DMS53 treated with DMSO at 0.1 percent for 48 hours (cell line): ENCODE results near the gene PNCK.
A peak's percentile ranks its signal among the peaks of the same experiment; 100 is the strongest.
"Not testable (repeated sequence)": the region's sequence is repeated elsewhere in the genome, so short reads cannot be mapped to it uniquely, and the experiment has no call there.

ENCODE experiments used
- DNase-seq: peaks from one replicate; lab custom pipeline; 2025; ENCODE audit not compliant: unreplicated experiment; lab: John Stamatoyannopoulos, UW

PNCK gene

GRCh38 chrX:153699210-153699783, 25.7 kb upstream of the PNCK start:
- DNase-seq = not testable (repeated sequence)

DNA sequence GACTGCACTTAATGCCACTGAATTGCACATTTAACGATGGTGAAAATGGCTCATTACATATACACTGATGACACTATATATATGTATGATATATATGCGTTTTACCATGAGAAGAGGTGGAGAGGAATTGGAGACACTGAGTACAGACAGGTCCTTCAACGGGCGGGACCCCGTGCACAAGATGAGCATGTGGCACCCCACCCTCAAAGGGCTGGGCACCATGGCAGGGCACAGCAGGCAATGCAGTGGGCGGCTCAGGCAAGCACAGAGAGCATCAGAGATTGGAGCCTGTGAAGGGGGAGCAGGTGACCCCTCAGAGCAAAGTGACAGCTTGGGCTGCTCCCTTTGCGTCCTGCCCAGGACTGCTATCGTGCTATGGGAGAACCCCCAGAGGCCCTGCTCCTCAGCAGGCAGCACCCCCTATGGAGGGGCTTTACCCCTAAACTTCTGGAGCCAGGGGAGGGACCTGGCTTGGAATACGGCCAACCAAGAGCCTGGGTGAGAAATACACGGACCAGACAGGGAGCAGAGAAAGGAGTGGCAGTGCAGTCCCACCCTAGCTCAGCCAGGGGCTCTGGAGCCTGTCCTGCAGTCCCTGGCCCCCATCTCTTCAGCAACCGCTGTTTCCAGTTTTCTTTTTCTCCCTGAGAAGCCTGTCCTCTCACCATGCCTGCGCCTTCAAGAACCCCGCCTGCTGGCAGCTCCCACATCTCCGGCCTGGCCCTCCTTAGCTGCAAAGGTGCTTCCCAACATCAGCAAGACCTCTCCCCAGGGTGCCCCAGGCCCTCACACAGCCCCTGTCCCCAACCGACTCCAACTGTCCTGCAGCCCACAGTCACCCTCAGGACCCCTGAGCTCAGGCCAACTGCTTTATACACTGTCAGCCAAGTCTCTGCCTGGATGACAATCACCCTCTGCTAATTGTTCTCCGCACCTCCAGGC, 24.6 kb upstream of the PNCK start:
- no peak for DNase-seq

DNA sequence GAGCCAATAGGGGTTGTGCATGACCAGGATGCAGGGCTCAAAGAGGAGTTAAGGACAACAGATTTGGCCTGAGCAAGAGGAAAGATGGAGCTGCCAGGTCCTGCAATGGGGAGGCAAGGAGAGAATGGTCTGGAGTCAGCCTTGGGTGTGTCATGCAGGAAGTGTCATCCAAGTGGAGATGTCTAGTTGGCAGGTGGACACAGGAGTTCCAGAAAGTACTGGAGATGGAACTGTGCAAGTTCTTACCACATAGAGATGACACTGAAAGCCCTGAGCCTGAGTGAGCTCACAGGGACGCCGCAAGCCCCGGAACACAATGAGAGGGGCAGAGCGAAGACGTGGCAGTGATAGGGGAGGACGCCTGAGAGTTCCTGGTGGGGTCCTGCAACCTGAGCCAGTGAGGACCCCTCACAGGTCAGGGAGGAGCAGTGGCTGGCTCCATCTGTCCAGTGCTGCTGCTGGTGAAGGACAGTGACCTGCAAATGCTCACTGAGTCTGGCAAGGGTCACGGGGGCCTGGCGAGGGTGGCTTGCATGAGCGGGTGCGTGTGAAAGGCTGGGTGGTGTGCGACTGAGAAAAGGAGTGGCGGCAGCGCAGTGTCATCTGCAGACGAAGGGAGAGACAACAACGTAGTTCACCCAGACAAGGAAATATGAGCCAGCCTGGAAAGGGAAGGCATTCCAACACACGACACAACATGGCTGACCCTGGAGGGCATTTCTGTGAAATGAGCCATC, 23.5 kb upstream of the PNCK start:
- not testable (repeated sequence) for DNase-seq

DNA sequence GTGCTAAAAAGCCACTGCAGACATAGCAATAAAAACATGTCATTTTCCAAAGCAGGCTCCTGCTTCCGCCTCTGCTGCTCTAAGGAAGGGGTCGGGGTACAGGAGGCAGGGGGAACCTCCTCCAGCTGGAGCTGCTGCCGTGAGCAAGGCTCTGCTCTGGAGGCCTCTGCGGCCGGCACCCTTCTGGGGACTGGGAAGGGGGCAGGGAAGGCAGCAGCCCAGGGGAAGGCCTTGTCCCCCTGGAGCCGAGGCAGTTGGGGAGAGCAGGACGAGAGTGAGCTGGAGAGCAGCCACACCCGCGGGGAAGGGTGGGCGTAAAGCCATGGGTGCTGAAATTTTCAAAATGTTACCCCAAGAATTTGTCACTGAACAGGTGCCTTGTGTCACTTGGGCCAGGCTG, 22.9 kb upstream of the PNCK start:
- not testable (repeated sequence) for DNase-seq

GRCh38 chrX:153696100-153696499, 22.5 kb upstream of the PNCK start:
- no peak for DNase-seq

DNA sequence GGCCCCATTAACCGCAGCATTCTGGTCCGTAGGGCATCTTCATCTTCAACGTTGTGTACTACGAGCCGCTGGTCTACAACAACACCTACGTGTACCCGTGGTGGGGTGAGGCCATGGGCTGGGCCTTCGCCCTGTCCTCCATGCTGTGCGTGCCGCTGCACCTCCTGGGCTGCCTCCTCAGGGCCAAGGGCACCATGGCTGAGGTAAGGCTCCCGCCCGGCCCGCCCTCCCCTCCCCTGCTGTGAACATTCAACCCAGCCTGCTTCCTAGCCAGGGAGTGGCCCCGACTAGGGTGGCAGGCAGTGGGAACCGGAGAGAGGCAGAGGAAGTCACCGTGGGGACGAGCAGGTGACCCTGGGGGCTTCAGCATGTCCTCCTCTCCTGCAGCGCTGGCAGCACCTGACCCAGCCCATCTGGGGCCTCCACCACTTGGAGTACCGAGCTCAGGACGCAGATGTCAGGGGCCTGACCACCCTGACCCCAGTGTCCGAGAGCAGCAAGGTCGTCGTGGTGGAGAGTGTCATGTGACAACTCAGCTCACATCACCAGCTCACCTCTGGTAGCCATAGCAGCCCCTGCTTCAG, 21.2 kb upstream of the PNCK start:
- DNase-seq = no peak

GRCh38 chrX:153694256-153694655, 20.6 kb upstream of the PNCK start:
- not testable (repeated sequence) for DNase-seq

- DNase-seq = no peak
Observed at GRCh38 chrX:153693216-153694086, 19.8 kb upstream of the PNCK start.

DNA sequence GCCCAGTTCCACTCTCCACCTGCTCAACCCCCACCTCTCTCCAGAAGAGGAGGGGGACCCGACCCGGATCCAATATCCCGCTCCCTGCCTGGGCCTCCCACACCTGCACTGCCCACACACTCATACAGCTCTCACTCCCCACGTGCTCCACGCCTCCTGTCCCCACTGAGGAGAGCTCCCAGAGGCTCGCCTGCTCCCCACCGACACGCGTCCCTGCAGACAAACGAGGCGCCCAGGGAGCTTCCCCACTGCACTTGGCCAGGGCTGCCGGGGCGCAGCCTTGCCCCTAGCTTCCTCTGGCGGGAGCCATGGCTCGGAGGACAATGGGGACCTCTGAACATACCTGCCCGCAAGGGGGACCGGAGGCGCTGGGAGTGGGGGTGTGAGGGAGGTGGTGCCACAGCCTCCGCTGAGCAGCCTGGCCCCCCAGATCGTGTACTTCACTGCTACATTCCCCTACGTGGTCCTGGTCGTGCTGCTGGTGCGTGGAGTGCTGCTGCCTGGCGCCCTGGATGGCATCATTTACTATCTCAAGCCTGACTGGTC, 19.1 kb upstream of the PNCK start:
- no peak for DNase-seq

- DNase-seq = no peak
Observed at GRCh38 chrX:153692003-153692402, 18.4 kb upstream of the PNCK start.

DNA sequence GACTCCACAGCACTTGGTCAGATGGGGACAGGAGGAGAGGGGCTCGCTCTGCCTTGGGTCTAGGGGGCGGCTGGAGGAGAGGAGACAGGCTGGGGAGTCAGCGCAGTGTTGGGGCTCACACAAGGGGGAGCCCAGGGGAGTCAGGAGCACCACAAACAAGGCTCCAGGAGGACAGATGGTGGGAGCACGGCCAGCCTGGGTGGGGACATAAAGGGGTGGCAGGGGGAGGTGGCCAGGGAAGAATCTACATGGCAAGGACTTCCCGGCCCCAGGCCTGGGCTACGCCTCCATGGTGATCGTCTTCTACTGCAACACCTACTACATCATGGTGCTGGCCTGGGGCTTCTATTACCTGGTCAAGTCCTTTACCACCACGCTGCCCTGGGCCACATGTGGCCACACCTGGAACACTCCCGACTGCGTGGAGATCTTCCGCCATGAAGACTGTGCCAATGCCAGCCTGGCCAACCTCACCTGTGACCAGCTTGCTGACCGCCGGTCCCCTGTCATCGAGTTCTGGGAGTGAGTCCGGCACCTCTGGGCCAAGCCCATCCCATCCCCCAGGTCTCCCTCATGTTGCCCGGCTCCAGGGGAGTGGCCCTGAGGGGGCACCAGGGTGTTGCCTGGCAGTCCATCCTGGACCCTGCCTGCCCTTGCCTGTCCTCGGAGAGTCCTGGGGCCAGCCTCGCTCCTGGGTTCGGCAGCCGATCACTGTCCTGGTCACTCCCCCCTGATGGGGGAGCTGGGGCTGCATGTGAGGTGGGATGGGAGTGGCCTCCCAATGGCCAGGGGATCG, 17.6 kb upstream of the PNCK start:
- not testable (repeated sequence) for DNase-seq

DNA sequence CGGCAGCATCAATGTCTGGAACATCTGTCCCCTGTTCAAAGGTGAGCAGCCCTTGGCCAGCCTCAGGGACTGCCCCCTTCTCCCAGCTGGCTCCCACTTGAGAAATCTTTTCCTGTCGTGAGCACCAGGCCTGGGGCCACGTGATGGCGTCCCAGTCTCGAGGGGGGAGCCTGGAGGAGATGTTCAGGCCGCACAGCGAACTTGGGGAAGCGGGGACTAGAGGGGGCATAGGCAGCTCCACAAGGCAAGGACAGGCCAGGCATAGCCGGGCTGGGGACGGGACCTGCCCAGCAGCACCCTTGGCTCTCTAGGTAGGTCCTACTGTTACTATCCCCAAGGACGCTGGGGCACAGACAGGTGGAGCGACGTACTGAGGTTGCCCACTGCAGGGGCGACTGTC, 16.9 kb upstream of the PNCK start:
- DNase-seq = no peak

- DNase-seq = no peak
Observed at GRCh38 chrX:153689654-153690465, 16.2 kb upstream of the PNCK start.

DNA sequence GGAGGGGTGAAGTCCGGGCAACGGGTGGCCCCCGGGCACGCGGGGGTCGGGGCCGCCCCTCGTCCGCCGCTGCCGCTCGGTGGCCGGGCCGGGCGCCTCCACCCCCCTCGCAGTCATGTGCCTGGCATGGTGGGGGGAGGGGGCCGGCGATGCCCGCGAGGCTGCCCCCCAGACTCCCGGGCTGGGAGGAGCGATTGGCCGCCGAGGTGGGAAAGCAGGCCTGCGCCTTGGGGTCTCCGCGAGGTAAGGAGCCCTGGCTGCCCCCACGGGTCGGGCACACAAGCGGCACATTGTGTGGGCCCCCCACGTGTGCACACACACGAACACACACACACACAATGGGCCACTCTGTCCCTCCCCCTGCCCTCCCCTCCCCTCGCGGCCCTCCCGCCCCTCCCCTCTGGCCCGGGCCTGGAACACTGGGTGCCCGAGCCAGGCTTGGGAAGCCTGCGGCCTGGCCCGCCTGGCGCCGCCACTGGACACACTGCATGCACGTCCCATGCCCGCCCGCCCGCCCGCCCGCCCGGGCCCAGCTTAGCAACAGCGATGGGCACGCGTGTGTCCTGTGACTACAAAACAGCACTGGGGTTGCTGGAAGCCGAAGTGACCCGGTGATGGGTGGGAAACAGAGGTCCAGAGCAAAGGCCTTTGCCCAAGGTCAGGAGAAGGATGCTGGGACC, 15.4 kb upstream of the PNCK start:
- no peak for DNase-seq

DNA sequence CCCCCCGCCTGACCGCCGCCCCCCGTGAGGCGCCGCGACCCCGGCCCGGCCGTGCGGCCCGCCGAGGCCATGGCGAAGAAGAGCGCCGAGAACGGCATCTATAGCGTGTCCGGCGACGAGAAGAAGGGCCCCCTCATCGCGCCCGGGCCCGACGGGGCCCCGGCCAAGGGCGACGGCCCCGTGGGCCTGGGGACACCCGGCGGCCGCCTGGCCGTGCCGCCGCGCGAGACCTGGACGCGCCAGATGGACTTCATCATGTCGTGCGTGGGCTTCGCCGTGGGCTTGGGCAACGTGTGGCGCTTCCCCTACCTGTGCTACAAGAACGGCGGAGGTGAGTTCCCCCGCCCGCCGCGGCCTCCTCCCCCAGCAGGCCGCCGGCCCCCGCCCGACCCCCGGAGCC, 14.9 kb upstream of the PNCK start:
- DNase-seq = no peak

DNA sequence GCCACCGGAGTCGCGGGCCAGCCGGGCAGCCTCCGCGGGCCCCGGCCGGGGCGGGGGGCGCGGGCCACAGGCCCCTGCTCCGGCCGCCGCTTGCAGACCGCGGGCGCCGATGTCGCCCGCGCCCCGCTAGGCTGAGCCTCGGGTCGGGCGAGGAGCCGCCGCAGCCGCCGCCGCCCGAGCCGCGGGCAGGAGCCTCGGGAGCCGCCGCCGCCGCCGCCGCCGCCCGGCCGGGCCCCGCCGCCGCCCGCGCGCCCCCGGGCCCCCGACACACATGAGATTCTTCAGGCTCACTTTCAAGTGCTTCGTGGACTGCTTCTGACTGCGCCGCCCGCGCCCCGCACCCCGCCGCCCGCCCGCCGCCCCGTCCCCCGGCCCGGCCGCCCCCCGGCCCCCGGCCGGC, 14.5 kb upstream of the PNCK start:
- no peak for DNase-seq

DNA sequence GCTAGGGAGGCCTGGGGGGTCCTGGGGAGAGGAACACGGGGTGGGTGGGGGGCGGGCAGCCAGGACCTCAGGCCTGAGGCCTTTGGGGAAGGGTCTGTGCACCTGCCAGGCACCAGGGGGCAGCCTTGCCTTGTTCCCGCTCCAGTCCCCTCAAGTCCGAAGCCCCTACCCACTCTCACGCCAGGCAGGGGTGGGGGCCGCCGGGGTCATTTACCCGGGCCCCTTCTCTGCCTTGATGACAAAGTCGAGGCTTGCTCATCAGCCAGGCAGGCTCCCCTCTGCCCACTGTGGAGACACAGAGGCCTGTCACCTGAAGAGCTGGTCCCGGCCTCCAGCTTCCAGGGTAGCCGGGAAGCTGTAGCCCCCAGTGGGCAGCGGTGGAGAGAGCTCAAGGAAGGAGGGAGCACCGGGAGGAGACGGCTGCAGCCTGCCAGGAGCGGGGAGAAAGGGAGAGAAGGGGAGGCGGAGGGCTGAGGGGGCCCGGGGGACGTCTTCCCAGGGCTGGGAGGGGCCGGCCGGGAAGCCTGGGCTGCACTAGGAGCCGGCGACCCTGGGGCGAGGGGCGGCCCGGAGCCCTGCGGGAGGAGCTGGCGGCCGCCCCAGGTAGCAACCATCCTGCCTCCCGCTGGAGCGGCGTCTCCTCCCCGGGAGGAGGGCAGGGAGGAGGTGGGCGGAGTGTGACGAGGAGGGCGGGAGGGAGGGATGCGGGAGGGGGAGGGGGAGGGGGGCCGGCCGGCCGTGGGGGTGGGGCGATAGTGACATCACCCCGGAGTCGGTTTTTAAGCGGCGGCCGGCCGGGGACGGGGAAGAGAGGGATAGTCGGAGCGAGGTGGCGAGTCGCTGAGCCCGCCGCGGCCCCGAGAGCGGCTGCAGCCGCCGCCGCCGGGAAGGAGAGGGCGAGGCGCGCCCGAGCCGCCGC, 13.8 kb upstream of the PNCK start, which contains the start of gene SLC6A8:
TSS of gene SLC6A8 (plus strand) at position 806 of the 919 bp plus-strand sequence. CDS start 649 bp downstream, outside the sequence.
- peak; percentile 20 for DNase-seq
